ENCODE measurements around the gene CDH4.

DNA sequence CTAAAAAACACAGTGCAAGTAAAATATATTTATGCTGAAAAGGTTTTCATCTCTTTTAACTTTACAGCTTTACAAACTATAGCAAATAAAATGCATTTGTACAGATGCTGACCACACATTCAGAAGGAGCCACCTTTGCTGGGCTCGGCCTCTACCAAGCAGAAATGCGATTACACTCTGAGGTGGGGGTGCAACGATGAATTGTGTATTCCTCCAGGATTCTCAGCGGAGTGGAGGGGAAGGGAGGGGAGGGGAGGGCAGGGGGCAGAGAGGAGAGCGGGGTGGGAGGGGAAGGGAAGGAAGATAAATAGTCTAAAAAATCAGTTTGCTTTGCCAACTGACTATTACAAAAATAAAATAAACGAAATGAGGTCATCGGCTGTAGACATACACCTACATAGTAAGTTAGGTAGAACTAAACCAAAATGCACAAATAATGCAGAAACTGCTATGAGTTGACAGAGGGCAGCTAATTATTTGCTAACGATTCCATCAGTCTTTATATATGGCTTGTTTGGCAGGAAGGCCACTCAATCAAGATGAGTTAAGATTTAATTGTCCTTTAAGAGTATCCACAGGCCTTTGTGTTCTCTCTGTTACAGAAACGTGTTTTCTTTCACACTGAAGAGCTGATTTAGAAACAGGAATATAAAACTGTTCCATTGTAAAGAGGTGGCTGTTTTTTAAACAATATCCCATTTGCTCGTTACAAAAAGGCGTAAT is 723.5 kb downstream of the CDH4 start:
- TF ChIP-seq, protein P1, sequence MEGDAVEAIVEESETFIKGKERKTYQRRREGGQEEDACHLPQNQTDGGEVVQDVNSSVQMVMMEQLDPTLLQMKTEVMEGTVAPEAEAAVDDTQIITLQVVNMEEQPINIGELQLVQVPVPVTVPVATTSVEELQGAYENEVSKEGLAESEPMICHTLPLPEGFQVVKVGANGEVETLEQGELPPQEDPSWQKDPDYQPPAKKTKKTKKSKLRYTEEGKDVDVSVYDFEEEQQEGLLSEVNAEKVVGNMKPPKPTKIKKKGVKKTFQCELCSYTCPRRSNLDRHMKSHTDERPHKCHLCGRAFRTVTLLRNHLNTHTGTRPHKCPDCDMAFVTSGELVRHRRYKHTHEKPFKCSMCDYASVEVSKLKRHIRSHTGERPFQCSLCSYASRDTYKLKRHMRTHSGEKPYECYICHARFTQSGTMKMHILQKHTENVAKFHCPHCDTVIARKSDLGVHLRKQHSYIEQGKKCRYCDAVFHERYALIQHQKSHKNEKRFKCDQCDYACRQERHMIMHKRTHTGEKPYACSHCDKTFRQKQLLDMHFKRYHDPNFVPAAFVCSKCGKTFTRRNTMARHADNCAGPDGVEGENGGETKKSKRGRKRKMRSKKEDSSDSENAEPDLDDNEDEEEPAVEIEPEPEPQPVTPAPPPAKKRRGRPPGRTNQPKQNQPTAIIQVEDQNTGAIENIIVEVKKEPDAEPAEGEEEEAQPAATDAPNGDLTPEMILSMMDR (IDR thresholded peaks at IDR 0.05) = no peak
- no peak for TF ChIP-seq POLR2A (IDR thresholded peaks at IDR 0.05)
